Measurements from ENCODE around the gene GRIN2C. TPM values are rescaled to one million over a fixed set of nuclear protein-coding genes. Genes with fewer than 3 reads are reported as not detected.
A peak's percentile ranks its signal among the peaks of the same experiment; 100 is the strongest.

The GRIN2C gene
- total RNA-seq, 6 donors from 2014 or later = 0.17 TPM; not detected in 5

DNA sequence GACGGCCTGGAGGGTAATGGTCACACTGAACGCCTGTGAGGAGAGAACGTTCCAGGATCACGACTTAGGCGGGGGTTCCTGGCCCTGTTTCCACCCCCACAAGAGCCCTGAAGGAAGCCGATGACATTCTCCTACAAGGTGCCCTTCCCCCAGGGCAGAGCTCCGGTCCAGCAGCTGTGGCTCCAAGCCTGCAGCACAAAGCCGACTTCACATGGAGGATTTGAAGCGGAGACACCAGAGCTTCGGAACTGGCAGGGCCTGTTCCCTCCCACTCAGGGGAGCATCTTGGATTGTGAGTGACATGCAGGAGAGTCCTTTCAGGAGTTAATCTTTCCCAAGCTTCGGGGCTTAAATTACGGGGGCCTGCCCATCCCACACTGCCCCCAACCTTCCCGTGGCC is 28.8 kb upstream of the GRIN2C start:
- WGBS, 2 donors = 52 to 66% methylated on average over 10 to 12 of the region's 13 CpGs
- Histone ChIP-seq H3K27ac (no peak overlapping the region), H3K27me3 (peaks cover 0 to 14% (median 9%) of the 10 kb centered on the region in 4 donors), H3K9me3 (no peaks in the 10 kb centered on the region), H3K4me1 (peaks cover 5 to 14% (median 10%) of the 10 kb centered on the region in 4 donors), H3K36me3 (no peaks in the 10 kb centered on the region), H3K4me3 (no peak overlapping the region)
- ATAC-seq (ENCODE audit: low FRiP score in 2 of 2) (no peak), DNase-seq (no peak)
- TF ChIP-seq, protein P1, sequence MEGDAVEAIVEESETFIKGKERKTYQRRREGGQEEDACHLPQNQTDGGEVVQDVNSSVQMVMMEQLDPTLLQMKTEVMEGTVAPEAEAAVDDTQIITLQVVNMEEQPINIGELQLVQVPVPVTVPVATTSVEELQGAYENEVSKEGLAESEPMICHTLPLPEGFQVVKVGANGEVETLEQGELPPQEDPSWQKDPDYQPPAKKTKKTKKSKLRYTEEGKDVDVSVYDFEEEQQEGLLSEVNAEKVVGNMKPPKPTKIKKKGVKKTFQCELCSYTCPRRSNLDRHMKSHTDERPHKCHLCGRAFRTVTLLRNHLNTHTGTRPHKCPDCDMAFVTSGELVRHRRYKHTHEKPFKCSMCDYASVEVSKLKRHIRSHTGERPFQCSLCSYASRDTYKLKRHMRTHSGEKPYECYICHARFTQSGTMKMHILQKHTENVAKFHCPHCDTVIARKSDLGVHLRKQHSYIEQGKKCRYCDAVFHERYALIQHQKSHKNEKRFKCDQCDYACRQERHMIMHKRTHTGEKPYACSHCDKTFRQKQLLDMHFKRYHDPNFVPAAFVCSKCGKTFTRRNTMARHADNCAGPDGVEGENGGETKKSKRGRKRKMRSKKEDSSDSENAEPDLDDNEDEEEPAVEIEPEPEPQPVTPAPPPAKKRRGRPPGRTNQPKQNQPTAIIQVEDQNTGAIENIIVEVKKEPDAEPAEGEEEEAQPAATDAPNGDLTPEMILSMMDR (IDR thresholded peaks at IDR 0.05) = no peak

DNA sequence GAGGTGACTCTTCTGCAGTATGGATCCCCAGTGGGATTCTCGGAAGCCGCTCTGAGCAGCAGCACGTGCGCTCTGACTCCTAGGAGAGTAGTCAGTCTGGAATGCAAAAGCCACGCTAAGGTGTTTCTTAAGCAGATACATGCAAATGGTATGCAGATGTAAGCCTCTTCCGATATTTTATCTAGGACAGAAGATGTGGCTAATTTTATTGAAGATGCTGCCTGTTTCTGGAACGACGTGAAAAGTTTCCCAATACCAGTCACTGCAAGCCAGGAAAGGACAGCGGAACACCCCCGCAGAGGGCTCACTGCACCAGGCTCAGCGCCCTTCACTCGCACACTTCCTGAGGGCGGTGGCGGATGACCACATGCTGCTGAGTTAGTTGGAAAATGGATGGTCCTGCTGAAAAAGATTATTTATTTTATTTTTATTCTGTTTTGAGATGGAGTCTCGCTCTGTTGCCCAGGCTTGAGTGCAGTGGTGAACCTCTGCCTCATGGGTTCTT is 23.6 kb upstream of the GRIN2C start:
- H3K9me3 ChIP-seq = no peaks in the 10 kb centered on the region
- H3K4me1 ChIP-seq = no peaks in the 10 kb centered on the region
- no peak overlapping the region for H3K4me3 ChIP-seq
- TF ChIP-seq POLR2A (IDR thresholded peaks at IDR 0.05) (no peak), EP300 (IDR thresholded peaks at IDR 0.05) (no peak), POLR2AphosphoS5 (IDR thresholded peaks at IDR 0.05) (no peak)
- TF ChIP-seq, protein P1 (IDR thresholded peaks at IDR 0.05) = no peak
- H3K27me3 ChIP-seq = no peaks in the 10 kb centered on the region
- no peaks in the 10 kb centered on the region for H3K36me3 ChIP-seq
- no peak overlapping the region for H3K27ac ChIP-seq
- WGBS, 2 donors = 55 to 58% methylated on average over 15 of the region's 15 CpGs
- DNase-seq (no peak), ATAC-seq (ENCODE audit: low FRiP score in 2 of 2) (peak in 1 of 2 donors; percentile 62)

DNA sequence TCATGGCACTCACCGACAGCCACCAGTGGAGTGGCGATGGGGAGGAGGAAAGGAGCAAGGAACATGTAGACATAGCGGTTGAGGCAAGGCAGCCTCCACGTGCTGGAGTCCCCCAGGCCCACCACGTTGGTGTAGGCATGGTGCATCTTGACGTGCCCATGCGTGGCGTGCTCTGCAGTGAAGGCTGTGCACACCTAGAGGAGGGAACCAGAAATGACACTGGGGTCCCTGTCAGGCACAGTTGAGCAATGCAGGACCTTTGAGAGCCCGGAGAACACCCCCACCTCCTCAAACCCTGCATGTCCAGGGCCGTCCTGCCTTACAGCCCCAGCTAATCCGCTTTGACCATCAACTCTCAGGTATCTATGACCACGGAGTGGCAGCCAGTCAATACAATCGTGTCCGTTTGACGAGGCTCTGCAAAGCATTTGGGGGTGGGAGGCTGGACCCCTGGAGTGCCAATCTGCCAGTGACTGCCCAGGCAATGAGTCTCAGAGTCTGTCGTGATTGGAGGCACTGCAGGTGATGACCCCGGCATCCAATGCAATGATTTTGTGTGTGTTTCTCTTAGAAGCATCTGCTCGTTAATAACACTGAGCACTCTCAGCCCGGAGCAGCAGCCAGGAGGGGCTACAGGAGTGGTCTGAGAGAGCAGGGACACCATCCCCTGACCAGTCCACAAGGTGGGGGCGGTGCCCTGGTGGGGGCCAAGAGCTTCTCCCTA is 23.0 kb upstream of the GRIN2C start:
- no peaks in the 10 kb centered on the region for H3K4me1 ChIP-seq
- TF ChIP-seq POLR2A (IDR thresholded peaks at IDR 0.05) (no peak), EP300 (IDR thresholded peaks at IDR 0.05) (no peak), POLR2AphosphoS5 (IDR thresholded peaks at IDR 0.05) (no peak)
- TF ChIP-seq, protein P1 (IDR thresholded peaks at IDR 0.05) = no peak
- DNase-seq (no peak), ATAC-seq (ENCODE audit: low FRiP score in 2 of 2) (peak in 1 of 2 donors; percentile 12)
- 72 to 78% methylated on average over 10 to 20 of the region's 20 CpGs for WGBS, 2 donors
- H3K4me3 ChIP-seq = no peak overlapping the region
- no peaks in the 10 kb centered on the region for H3K27me3 ChIP-seq
- H3K9me3 ChIP-seq = no peaks in the 10 kb centered on the region
- no peak overlapping the region for H3K27ac ChIP-seq
- no peaks in the 10 kb centered on the region for H3K36me3 ChIP-seq

DNA sequence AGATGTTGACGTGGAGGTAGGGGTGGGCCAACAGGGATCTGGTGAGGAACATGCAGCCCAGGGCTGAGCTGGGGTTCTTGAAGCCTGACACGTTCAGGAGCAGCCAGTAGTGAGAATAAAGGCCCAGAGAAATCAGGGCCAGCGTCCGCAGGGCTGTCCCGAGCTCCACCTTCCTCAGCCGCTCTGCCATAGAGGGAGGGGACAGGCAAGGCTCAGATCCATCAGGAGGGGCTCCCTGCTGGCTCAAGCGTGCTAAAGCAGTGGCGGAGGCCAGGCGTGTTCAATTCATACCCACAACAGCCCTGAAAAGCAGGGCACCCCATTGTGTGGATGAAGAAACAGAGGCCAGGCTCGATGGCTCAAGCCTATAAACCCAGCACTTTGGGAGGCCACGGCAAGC is 21.4 kb upstream of the GRIN2C start:
- H3K36me3 ChIP-seq = no peaks in the 10 kb centered on the region
- no peaks in the 10 kb centered on the region for H3K9me3 ChIP-seq
- no peak overlapping the region for H3K4me3 ChIP-seq
- no peak for TF ChIP-seq POLR2AphosphoS5 (IDR thresholded peaks at IDR 0.05)
- no peak for TF ChIP-seq EP300 (IDR thresholded peaks at IDR 0.05)
- TF ChIP-seq POLR2A (IDR thresholded peaks at IDR 0.05) = no peak
- TF ChIP-seq, protein P1 (IDR thresholded peaks at IDR 0.05) = no peak
- no peak for DNase-seq
- 86 to 87% methylated on average over 11 of the region's 11 CpGs for WGBS, 2 donors
- no peaks in the 10 kb centered on the region for H3K27me3 ChIP-seq
- ATAC-seq (ENCODE audit: low FRiP score in 2 of 2) = no peak
- no peak overlapping the region for H3K27ac ChIP-seq
- H3K4me1 ChIP-seq = no peaks in the 10 kb centered on the region

DNA sequence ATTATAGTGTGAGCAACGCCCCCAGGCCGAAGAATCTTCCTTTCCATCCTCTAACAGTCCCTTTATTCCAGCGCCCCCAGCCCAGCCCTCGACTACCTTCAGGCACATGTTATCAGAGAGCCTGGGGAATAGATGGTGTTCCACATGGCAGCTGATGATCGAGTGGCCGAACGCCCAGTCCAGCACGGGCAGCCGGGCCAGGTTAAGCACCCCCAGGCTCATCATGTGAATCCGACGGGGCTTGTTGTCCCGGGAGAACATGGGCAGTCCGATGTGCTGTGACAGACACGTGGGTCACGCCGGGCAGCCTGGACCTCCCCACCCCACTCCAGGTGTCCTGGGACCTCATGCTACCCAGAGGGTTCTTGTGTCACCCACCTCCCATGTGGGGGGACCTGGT is 19.6 kb upstream of the GRIN2C start:
- 88 to 95% methylated on average over 4 to 16 of the region's 16 CpGs for WGBS, 2 donors
- Histone ChIP-seq H3K36me3 (no peaks in the 10 kb centered on the region), H3K4me1 (no peaks in the 10 kb centered on the region), H3K27me3 (no peaks in the 10 kb centered on the region), H3K9me3 (no peaks in the 10 kb centered on the region), H3K27ac (no peak overlapping the region), H3K4me3 (no peak overlapping the region)
- no peak for ATAC-seq (ENCODE audit: low FRiP score in 2 of 2)
- TF ChIP-seq, protein P1 (IDR thresholded peaks at IDR 0.05) = no peak
- no peak for TF ChIP-seq EP300 (IDR thresholded peaks at IDR 0.05)
- TF ChIP-seq POLR2AphosphoS5 (IDR thresholded peaks at IDR 0.05) = no peak
- no peak for TF ChIP-seq POLR2A (IDR thresholded peaks at IDR 0.05)
- DNase-seq = no peak

Data from upper lobe of left lung (tissue), 6 donors.